AG09319 (cell line): ENCODE measurements around the gene BCAS3.
A peak's percentile ranks its signal among the peaks of the same experiment; 100 is the strongest.

Experiments used
- DNase-seq: peaks from one replicate; pipeline ENCODE4 v3.0.0-alpha.2; 2010; ENCODE audit warnings: low read depth; ENCODE audit errors: extremely low read depth
- TF ChIP-seq, protein P1 (sequence below): IDR thresholded peaks from 2 replicates; pipeline ENCODE4 v1.5.1; 2011; ENCODE audit warnings: low read depth, mild to moderate bottlenecking, inconsistent platforms, low read length, moderate library complexity

BCAS3 gene

GRCh38 chr17:61412143-61412859 is 734.6 kb downstream of the BCAS3 start:
- peak; percentile 75 for DNase-seq

DNA sequence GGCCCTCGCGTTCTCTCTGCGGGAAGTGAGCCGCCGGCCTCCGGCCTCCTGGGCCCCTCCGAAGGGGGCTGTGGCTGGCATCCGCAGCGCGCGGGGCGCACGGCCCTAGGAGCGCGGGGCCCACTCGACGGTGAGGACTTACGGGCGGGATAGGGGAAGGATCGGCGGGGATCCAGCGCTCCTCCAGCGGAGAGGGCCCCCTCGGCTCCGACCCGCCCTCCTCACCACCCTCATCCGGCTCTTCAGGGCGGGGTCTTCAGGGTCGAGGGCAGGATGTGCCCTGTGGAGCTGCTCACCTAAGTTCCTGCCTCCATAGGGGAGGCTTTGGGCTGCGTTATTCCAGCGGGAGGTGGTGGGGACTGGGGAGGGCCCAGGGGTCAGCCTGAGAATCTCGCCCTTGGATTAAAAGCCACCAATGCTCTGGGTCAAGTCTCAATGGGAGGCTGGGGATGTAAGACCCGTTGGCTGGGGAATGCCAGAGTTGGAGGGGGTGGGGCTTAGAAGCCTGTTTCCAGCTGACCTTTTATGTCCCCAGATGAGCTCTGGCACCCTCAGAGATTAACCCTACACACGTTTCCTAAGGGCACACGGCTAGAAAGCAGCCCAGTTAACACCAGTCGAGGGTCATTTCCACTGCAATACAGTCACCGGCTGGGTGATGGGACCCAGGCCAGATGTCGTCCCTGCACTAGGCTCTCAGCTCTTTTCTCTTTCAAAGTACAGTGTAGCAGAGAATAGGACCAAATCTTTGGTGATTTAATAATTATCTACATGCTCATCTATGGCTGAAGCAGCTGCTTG is 735.4 kb downstream of the BCAS3 start:
- TF ChIP-seq, protein P1, sequence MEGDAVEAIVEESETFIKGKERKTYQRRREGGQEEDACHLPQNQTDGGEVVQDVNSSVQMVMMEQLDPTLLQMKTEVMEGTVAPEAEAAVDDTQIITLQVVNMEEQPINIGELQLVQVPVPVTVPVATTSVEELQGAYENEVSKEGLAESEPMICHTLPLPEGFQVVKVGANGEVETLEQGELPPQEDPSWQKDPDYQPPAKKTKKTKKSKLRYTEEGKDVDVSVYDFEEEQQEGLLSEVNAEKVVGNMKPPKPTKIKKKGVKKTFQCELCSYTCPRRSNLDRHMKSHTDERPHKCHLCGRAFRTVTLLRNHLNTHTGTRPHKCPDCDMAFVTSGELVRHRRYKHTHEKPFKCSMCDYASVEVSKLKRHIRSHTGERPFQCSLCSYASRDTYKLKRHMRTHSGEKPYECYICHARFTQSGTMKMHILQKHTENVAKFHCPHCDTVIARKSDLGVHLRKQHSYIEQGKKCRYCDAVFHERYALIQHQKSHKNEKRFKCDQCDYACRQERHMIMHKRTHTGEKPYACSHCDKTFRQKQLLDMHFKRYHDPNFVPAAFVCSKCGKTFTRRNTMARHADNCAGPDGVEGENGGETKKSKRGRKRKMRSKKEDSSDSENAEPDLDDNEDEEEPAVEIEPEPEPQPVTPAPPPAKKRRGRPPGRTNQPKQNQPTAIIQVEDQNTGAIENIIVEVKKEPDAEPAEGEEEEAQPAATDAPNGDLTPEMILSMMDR: no peak
- no peak for DNase-seq

More at GRCh38 chr17:61412143-61412859, 734.6 kb downstream of the BCAS3 start:
- TF ChIP-seq, protein P1: peak; percentile 88

DNA sequence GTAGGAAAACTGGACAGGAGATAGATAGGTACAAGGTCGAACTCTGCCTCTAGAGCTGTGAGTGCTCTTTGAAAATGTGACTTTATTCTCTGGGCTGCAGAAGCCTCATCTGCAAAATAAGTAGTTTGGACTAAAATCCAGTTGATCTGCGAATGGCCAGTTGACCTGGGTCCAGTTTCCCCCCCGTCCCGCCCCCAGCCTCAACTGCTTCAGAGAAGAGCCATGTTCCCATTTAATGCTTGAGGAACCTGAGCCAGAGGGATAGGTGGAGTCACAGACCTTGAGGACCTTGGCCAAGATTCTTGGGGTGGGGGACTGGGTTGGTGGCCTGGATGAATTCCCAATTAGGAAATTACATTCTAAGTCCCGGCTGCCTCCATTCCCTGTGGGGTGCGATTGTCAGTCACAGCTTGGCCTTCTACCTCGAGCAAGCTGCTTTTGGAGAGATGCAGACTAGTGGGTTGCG is 736.0 kb downstream of the BCAS3 start:
- TF ChIP-seq, protein P1: no peak
- DNase-seq: no peak

DNA sequence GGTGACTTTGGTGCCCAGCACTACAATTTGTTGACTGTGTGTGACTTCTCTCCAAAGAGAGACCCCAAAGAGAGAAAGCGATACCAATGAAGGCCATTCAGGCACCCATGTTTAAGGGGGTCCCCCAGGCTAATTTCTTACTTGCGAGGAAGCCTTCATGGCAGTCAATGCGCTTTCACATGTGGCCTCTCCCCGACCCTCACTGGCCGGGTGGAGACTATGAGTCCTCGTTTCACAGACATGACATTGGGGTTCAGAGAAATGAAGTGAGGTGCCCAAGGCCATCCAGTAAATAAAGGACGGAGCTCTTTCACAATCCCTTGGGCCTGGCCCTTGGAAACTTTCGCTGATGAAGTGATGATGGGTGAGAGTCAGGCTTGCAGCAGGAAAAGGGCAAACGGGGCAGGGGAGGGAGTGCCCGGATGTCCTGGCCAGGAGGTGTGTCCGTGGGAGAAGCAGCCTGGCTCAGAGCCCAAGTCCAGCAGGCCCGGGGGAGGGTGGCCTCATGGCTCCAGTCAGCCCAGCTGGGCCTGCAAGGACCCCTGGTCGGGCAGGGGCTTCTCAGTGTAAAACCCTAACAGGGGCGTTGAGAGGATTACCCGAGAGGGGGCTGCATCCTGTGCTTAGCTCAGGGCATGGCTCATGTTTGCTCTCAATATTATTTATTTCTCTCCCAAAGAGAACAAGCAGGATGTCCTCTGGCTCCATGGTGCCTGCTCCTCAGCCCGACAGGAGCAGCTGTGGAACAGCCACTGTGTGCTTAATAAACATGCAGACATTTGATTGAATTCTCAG is 736.7 kb downstream of the BCAS3 start:
- no peak for DNase-seq
- TF ChIP-seq, protein P1: no peak

- TF ChIP-seq, protein P1: no peak
- no peak for DNase-seq
These were observed 737.2 kb downstream of the BCAS3 start for GRCh38 chr17:61414936-61415251.

DNA sequence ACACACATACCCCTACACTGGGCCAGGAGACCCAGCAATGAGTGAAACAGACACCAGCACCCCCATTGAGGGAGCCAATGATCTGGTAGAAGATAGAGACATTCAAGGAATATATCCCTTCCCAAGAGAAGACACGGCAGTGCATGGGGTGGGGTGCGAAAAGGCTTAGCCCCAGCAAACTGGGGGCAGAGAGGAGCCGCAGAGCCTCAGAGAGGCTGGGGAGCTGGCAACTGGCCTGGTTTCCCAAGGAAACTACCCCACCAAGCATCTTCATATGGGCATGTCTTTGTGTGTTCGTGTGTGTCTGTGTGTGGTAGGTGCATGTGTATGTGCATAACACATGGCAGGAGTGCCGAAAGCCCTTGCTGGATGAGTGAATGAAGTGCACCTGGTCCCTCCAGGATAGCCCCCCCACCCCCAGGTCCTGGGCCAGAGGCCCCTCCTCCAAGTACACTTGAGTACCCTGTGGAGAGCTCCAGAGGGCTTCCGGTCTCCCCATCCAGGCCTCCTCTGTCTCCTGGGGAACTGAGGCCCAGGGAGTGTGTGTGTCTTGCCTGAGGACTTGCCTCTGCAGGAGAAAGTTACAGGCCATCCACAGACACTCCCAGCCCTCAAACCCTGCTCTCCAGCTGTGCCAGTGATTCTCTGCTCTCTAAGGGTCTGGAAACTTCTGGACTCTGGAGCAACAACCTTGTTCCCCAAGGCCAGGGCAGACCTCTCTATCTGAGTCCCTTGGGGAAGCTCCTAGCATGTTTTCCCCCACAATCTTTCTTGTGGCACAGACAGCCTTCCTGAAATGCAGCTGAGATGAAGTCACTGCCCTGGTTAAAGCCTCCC is 737.9 kb downstream of the BCAS3 start:
- TF ChIP-seq, protein P1: no peak

More for the DNA sequence above, 737.9 kb downstream of the BCAS3 start:
- no peak for DNase-seq
